Stimulated activated CD4-positive, alpha-beta T cell treated with anti-CD3 and anti-CD28 coated beads, Interleukin-4, amount 100 ng/mL, for 4 hours (primary cell): ENCODE measurements around the gene ROBO4.

Experiments used
- DNase-seq, 2 experiments: peaks; one replicate each; pipeline ENCODE4 v3.0.0-alpha.2; 2020

The ROBO4 gene

GRCh38 chr11:124869856-124870387, 27.7 kb downstream of the ROBO4 start:
- DNase-seq = no peak

- no peak for DNase-seq
Measured at GRCh38 chr11:124869331-124869730, 28.3 kb downstream of the ROBO4 start.

- no peak for DNase-seq
Measured at GRCh38 chr11:124868331-124869274, 29.1 kb downstream of the ROBO4 start.

GRCh38 chr11:124867700-124868099, 30.0 kb downstream of the ROBO4 start:
- DNase-seq = no peak

GRCh38 chr11:124865902-124866851, 31.5 kb downstream of the ROBO4 start:
- DNase-seq = peak; percentile 35 to 57

GRCh38 chr11:124865181-124865901, 32.3 kb downstream of the ROBO4 start, which contains the start of gene ROBO3:
Gene ROBO3 (plus strand): TSS chr11:124865432. CDS start chr11:124865578, 146 bp downstream.
- no peak for DNase-seq

- no peak for DNase-seq
Measured at GRCh38 chr11:124864892-124865180, 32.8 kb downstream of the ROBO4 start.

- DNase-seq = no peak
Measured at GRCh38 chr11:124864176-124864891, 33.3 kb downstream of the ROBO4 start.

GRCh38 chr11:124863826-124864165, 33.9 kb downstream of the ROBO4 start:
- DNase-seq = no peak

GRCh38 chr11:124863137-124863825, 34.4 kb downstream of the ROBO4 start:
- no peak for DNase-seq

GRCh38 chr11:124861670-124862069, 36.0 kb downstream of the ROBO4 start:
- DNase-seq = no peak

- no peak for DNase-seq
Measured at GRCh38 chr11:124859171-124859570, 38.5 kb downstream of the ROBO4 start.

- DNase-seq = no peak
Measured at GRCh38 chr11:124846070-124846673, 51.5 kb downstream of the ROBO4 start.

GRCh38 chr11:124844664-124845079, 53.0 kb downstream of the ROBO4 start:
- no peak for DNase-seq

- no peak for DNase-seq
Measured at GRCh38 chr11:124843616-124843910, 54.1 kb downstream of the ROBO4 start.

- DNase-seq = no peak
Measured at GRCh38 chr11:124842305-124842704, 55.4 kb downstream of the ROBO4 start.

- DNase-seq = no peak
Measured at GRCh38 chr11:124841840-124842239, 55.8 kb downstream of the ROBO4 start.

GRCh38 chr11:124841201-124841600, 56.5 kb downstream of the ROBO4 start:
- DNase-seq = no peak

GRCh38 chr11:124840666-124841065, 57.0 kb downstream of the ROBO4 start:
- DNase-seq = no peak

GRCh38 chr11:124839972-124840621, 57.6 kb downstream of the ROBO4 start:
- DNase-seq = no peak
